ENCODE measurements around the gene UBQLN4. TPM values are rescaled to one million over a fixed set of nuclear protein-coding genes. Genes with fewer than 3 reads are reported as not detected.

Gene UBQLN4
- total and polyA plus RNA-seq, 2 donors: 10.4 to 15.1 TPM

DNA sequence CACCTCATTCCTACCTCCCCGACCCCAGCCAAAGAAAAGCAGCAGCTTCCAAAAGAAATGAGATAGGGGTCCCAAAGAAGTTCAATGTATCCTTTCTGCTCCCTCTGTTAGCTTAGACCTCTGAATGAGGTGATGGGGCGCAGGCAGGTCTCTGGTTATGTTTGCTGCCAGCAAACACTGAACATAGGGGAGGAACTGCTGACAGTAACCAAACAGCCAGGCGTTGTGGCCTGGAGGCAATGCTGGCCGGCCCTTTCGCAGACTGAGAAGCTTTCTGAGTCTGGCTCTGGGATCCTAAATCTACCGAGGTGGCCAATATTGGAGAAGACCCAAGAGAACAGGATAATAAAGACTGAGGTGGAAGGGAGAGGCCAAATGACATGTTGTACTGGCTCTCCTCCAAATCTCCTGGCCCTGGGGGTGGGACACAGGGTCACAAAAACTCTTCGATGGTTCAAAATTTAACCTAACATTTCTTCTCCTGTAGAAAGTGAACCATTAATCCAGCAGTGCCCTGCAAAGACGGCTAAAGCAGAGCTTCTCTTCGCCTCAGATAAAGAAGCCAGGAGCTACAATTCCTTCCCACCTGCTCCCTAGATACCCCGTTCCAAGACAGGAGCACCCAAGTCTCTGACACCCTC is 52.5 kb downstream of the UBQLN4 start:
- H3K4me3 ChIP-seq (ENCODE audit: low read length in 2 of 2): no peak overlapping the region

DNA sequence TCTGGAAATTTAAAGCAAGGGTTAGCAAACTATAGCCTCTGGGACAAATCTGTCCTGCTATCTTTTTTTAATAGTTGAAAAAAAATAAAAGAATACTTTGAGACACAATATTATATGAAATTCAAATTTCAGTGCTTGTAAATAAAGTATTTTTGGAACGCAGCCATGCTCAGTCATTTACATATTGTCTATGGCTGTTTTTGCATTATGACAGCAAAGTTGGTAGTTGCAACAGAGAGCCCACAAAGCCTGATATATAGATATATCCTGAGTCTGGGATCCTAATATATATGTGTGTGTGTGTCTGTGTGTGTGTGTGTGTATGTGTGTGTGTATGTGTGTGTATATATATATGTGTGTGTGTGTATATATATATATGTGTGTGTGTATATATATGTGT is 53.6 kb downstream of the UBQLN4 start:
- Histone ChIP-seq H3K27me3 (ENCODE audit: control insufficient read depth in 2 of 2, insufficient read depth in 1 of 2, low read length in 1 of 2) (no peaks in the 10 kb centered on the region), H3K4me3 (ENCODE audit: low read length in 2 of 2) (no peak overlapping the region), H3K4me1 (ENCODE audit: control insufficient read depth in 2 of 2, insufficient read depth in 2 of 2, low read length in 2 of 2) (peaks cover 0 to 7% of the 10 kb centered on the region in 2 donors), H3K36me3 (ENCODE audit: control insufficient read depth in 2 of 2, insufficient read depth in 2 of 2, low read length in 1 of 2) (no peaks in the 10 kb centered on the region), H3K27ac (ENCODE audit: low read depth in 1 of 2, low read length in 1 of 2) (no peak overlapping the region), H3K9me3 (ENCODE audit: control insufficient read depth in 2 of 2, insufficient read depth in 1 of 2, low read length in 1 of 2) (no peaks in the 10 kb centered on the region)
- DNase-seq (ENCODE audit: low read depth in 6 of 9, low spot score in 9 of 9): no peak
- 96% methylated on average over 1 of the region's 1 CpG for WGBS

More for the DNA sequence above, 52.5 kb downstream of the UBQLN4 start:
- no peaks in the 10 kb centered on the region for H3K27me3 ChIP-seq (ENCODE audit: control insufficient read depth in 2 of 2, insufficient read depth in 1 of 2, low read length in 1 of 2)
- peaks cover 0 to 10% of the 10 kb centered on the region in 2 donors for H3K4me1 ChIP-seq (ENCODE audit: control insufficient read depth in 2 of 2, insufficient read depth in 2 of 2, low read length in 2 of 2)
- no peak for DNase-seq (ENCODE audit: low read depth in 6 of 9, low spot score in 9 of 9)
- H3K27ac ChIP-seq (ENCODE audit: low read depth in 1 of 2, low read length in 1 of 2): no peak overlapping the region
- 96% methylated on average over 10 of the region's 10 CpGs for WGBS
- no peaks in the 10 kb centered on the region for H3K9me3 ChIP-seq (ENCODE audit: control insufficient read depth in 2 of 2, insufficient read depth in 1 of 2, low read length in 1 of 2)
- no peaks in the 10 kb centered on the region for H3K36me3 ChIP-seq (ENCODE audit: control insufficient read depth in 2 of 2, insufficient read depth in 2 of 2, low read length in 1 of 2)

- no peak overlapping the region for H3K27ac ChIP-seq (ENCODE audit: low read depth in 1 of 2, low read length in 1 of 2)
- peaks cover 0 to 2% of the 10 kb centered on the region in 2 donors for H3K4me1 ChIP-seq (ENCODE audit: control insufficient read depth in 2 of 2, insufficient read depth in 2 of 2, low read length in 2 of 2)
- no peaks in the 10 kb centered on the region for H3K36me3 ChIP-seq (ENCODE audit: control insufficient read depth in 2 of 2, insufficient read depth in 2 of 2, low read length in 1 of 2)
- WGBS: 68% methylated on average over 2 of the region's 2 CpGs
- no peaks in the 10 kb centered on the region for H3K9me3 ChIP-seq (ENCODE audit: control insufficient read depth in 2 of 2, insufficient read depth in 1 of 2, low read length in 1 of 2)
- no peak for DNase-seq (ENCODE audit: low read depth in 6 of 9, low spot score in 9 of 9)
- H3K27me3 ChIP-seq (ENCODE audit: control insufficient read depth in 2 of 2, insufficient read depth in 1 of 2, low read length in 1 of 2): no peaks in the 10 kb centered on the region
- H3K4me3 ChIP-seq (ENCODE audit: low read length in 2 of 2): no peak overlapping the region
Measured at GRCh38 chr1:155996166-155996565, 57.4 kb downstream of the UBQLN4 start.

DNA sequence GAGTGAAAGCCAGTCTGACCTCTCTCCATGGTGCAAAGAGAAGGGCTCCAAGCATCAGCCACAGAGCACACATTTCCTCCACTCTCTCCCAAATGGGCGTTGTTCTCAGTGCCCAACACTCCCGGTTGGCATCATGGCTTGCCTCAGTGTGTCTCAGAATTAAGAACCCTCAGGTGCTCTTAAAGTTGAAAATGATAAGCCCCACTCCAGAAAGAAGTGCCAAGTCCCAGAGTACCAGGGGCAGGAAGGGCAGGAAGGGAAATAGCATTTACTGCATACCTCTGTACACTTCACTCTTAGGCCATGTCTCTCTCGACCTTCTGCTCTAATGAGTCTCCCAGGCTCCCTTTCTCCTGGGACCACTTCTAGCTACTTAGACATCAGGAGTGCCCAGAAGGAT is 60.0 kb downstream of the UBQLN4 start:
- H3K9me3 ChIP-seq (ENCODE audit: control insufficient read depth in 2 of 2, insufficient read depth in 1 of 2, low read length in 1 of 2): no peaks in the 10 kb centered on the region
- H3K4me3 ChIP-seq (ENCODE audit: low read length in 2 of 2): no peak overlapping the region
- H3K4me1 ChIP-seq (ENCODE audit: control insufficient read depth in 2 of 2, insufficient read depth in 2 of 2, low read length in 2 of 2): peaks cover 0 to 15% of the 10 kb centered on the region in 2 donors
- DNase-seq (ENCODE audit: low read depth in 6 of 9, low spot score in 9 of 9): no peak
- WGBS: 96% methylated on average over 3 of the region's 3 CpGs
- H3K27ac ChIP-seq (ENCODE audit: low read depth in 1 of 2, low read length in 1 of 2): no peak overlapping the region
- H3K36me3 ChIP-seq (ENCODE audit: control insufficient read depth in 2 of 2, insufficient read depth in 2 of 2, low read length in 1 of 2): no peaks in the 10 kb centered on the region
- H3K27me3 ChIP-seq (ENCODE audit: control insufficient read depth in 2 of 2, insufficient read depth in 1 of 2, low read length in 1 of 2): no peaks in the 10 kb centered on the region

DNA sequence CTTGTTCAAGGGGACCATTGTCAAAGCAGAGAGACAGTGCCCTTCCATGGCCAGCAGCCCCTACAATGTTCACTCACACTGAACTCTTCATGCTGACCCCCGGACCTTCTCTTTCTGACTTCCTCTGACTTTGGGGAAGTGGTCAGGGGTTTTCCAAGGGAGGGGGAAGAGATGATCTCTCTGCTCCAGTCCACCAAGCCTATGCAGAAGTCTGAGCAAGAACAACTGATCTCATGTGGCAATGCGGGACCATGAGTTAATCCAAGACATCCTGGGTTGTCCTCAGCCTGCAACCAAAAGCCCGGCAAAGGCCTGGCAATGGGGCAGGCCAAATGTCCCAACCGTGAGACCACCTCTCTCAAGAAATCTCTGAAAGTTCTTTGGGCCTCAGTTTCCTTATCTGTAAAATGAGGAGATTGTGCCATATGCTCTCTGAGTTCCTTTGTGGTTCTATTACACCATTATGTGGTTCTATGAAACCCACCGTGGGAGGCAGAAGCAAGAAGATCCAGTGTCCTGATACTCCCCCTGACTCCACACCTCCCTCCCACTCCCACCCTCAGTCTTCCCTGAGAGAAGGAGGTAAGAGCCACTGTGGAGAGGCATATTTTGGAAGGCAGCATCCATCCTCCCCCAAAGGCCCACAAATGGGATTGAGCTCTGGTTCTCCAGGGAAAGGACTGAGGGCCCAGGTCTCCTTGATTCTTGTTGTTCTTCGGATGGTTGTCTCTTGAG is 63.4 kb downstream of the UBQLN4 start:
- Histone ChIP-seq H3K27me3 (ENCODE audit: control insufficient read depth in 2 of 2, insufficient read depth in 1 of 2, low read length in 1 of 2) (no peaks in the 10 kb centered on the region), H3K4me3 (ENCODE audit: low read length in 2 of 2) (no peak overlapping the region), H3K9me3 (ENCODE audit: control insufficient read depth in 2 of 2, insufficient read depth in 1 of 2, low read length in 1 of 2) (no peaks in the 10 kb centered on the region), H3K27ac (ENCODE audit: low read depth in 1 of 2, low read length in 1 of 2) (no peak overlapping the region), H3K36me3 (ENCODE audit: control insufficient read depth in 2 of 2, insufficient read depth in 2 of 2, low read length in 1 of 2) (no peaks in the 10 kb centered on the region), H3K4me1 (ENCODE audit: control insufficient read depth in 2 of 2, insufficient read depth in 2 of 2, low read length in 2 of 2) (peaks cover 0 to 13% of the 10 kb centered on the region in 2 donors)
- peak in 1 of 9 donors; percentile 39 for DNase-seq (ENCODE audit: low read depth in 6 of 9, low spot score in 9 of 9)
- 80% methylated on average over 6 of the region's 6 CpGs for WGBS

GRCh38 chr1:155989242-155990004 is 64.2 kb downstream of the UBQLN4 start:
- no peak overlapping the region for H3K4me3 ChIP-seq (ENCODE audit: low read length in 2 of 2)

More at GRCh38 chr1:155989242-155990004, 64.2 kb downstream of the UBQLN4 start:
- Histone ChIP-seq H3K9me3 (ENCODE audit: control insufficient read depth in 2 of 2, insufficient read depth in 1 of 2, low read length in 1 of 2) (no peaks in the 10 kb centered on the region), H3K27me3 (ENCODE audit: control insufficient read depth in 2 of 2, insufficient read depth in 1 of 2, low read length in 1 of 2) (no peaks in the 10 kb centered on the region), H3K36me3 (ENCODE audit: control insufficient read depth in 2 of 2, insufficient read depth in 2 of 2, low read length in 1 of 2) (no peaks in the 10 kb centered on the region), H3K4me1 (ENCODE audit: control insufficient read depth in 2 of 2, insufficient read depth in 2 of 2, low read length in 2 of 2) (peaks cover 0 to 15% of the 10 kb centered on the region in 2 donors), H3K27ac (ENCODE audit: low read depth in 1 of 2, low read length in 1 of 2) (no peak overlapping the region)
- peak in 6 of 9 donors; percentile 59 to 89 (median 79) for DNase-seq (ENCODE audit: low read depth in 6 of 9, low spot score in 9 of 9)
- WGBS: 57% methylated on average over 9 of the region's 9 CpGs

Other genes starting within 250 kb of the UBQLN4 start
- gene GON4L, start 196.6 kb downstream of the UBQLN4 start, total RNA-seq: 31.6 TPM
- gene GON4L, start 196.6 kb downstream of the UBQLN4 start, polyA plus RNA-seq: 33.0 TPM
- gene SYT11, start 194.2 kb downstream of the UBQLN4 start, total RNA-seq: 3.6 TPM
- 3.3 TPM for gene SYT11, start 194.2 kb downstream of the UBQLN4 start, polyA plus RNA-seq
- gene RIT1, start 142.4 kb downstream of the UBQLN4 start, total RNA-seq: 24.4 TPM
- gene RIT1, start 142.4 kb downstream of the UBQLN4 start, polyA plus RNA-seq: 17.2 TPM
- gene KHDC4, start 119.4 kb downstream of the UBQLN4 start, total RNA-seq: 31.3 TPM
- gene KHDC4, start 119.4 kb downstream of the UBQLN4 start, polyA plus RNA-seq: 45.8 TPM
- gene RXFP4, start 112.2 kb downstream of the UBQLN4 start, total RNA-seq: not detected
- 0.18 TPM for gene RXFP4, start 112.2 kb downstream of the UBQLN4 start, polyA plus RNA-seq
- 42.3 TPM for gene ARHGEF2, start 75.3 kb downstream of the UBQLN4 start, total RNA-seq
- gene ARHGEF2, start 75.3 kb downstream of the UBQLN4 start, polyA plus RNA-seq: 58.5 TPM
- gene SSR2, start 32.8 kb downstream of the UBQLN4 start, total RNA-seq: 262 TPM
- 251 TPM for gene SSR2, start 32.8 kb downstream of the UBQLN4 start, polyA plus RNA-seq
- gene LAMTOR2, start 984 bp upstream of the UBQLN4 start, total RNA-seq: 75.9 TPM
- 82.2 TPM for gene LAMTOR2, start 984 bp upstream of the UBQLN4 start, polyA plus RNA-seq
- gene RAB25, start 7.4 kb upstream of the UBQLN4 start, total RNA-seq: 17.6 TPM
- gene RAB25, start 7.4 kb upstream of the UBQLN4 start, polyA plus RNA-seq: 43.1 TPM
- 1.3 TPM for gene MEX3A, start 28.7 kb upstream of the UBQLN4 start, total RNA-seq
- 0.55 TPM for gene MEX3A, start 28.7 kb upstream of the UBQLN4 start, polyA plus RNA-seq
- gene LMNA, start 60.9 kb upstream of the UBQLN4 start, total RNA-seq: 51.6 TPM
- 68.3 TPM for gene LMNA, start 60.9 kb upstream of the UBQLN4 start, polyA plus RNA-seq
- 6.4 TPM for gene SEMA4A, start 99.8 kb upstream of the UBQLN4 start, total RNA-seq
- 14.8 TPM for gene SEMA4A, start 99.8 kb upstream of the UBQLN4 start, polyA plus RNA-seq
- 8.8 TPM for gene SLC25A44, start 140.3 kb upstream of the UBQLN4 start, total RNA-seq
- 10.7 TPM for gene SLC25A44, start 140.3 kb upstream of the UBQLN4 start, polyA plus RNA-seq
- gene PMF1, start 159.2 kb upstream of the UBQLN4 start, total RNA-seq: 56.8 TPM
- gene PMF1, start 159.2 kb upstream of the UBQLN4 start, polyA plus RNA-seq: 67.4 TPM
- gene BGLAP, start 188.4 kb upstream of the UBQLN4 start, total RNA-seq: 0.66 TPM
- 4.3 TPM for gene BGLAP, start 188.4 kb upstream of the UBQLN4 start, polyA plus RNA-seq
- 0.61 TPM for gene PAQR6, start 194.3 kb upstream of the UBQLN4 start, total RNA-seq
- gene PAQR6, start 194.3 kb upstream of the UBQLN4 start, polyA plus RNA-seq: 8.6 TPM
- gene SMG5, start 229.0 kb upstream of the UBQLN4 start, total RNA-seq: 32.3 TPM
- gene SMG5, start 229.0 kb upstream of the UBQLN4 start, polyA plus RNA-seq: 28.2 TPM
- gene TMEM79, start 230.5 kb upstream of the UBQLN4 start, total RNA-seq: 3.4 TPM
- gene TMEM79, start 230.5 kb upstream of the UBQLN4 start, polyA plus RNA-seq: 10.2 TPM
- 20.3 TPM for gene GLMP, start 241.9 kb upstream of the UBQLN4 start, total RNA-seq
- gene GLMP, start 241.9 kb upstream of the UBQLN4 start, polyA plus RNA-seq: 40.0 TPM
- not detected for gene VHLL, start 245.5 kb upstream of the UBQLN4 start, total RNA-seq
- 0.09 TPM for gene VHLL, start 245.5 kb upstream of the UBQLN4 start, polyA plus RNA-seq

Measured in thymus (tissue), 11 donors.